ENCODE data around the gene TACO1. TPM values are rescaled to one million over a fixed set of nuclear protein-coding genes. Genes with fewer than 3 reads are reported as not detected.

TACO1 gene
- total and polyA plus RNA-seq, 2 of the 8 experiments (the other 6 are each of a cell fraction or from before 2014, with no cell fraction given), result 19.1 to 23.6 TPM

- TF ChIP-seq CHD7 (IDR thresholded peaks at IDR 0.05; ENCODE audit: insufficient replicate concordance, low read length) (no peak), GABPA (IDR thresholded peaks at IDR 0.05; ENCODE audit: borderline replicate concordance, insufficient read depth, low read length) (no peak), TBP (IDR thresholded peaks at IDR 0.05; ENCODE audit: low read depth, low read length) (peak; percentile 89), BCL11A (IDR thresholded peaks at IDR 0.05; ENCODE audit: low read depth in 2 of 2, low read length in 2 of 2) (no peak), FOSL1 (IDR thresholded peaks at IDR 0.05; ENCODE audit: insufficient read depth, low read depth, low read length) (0 out of 2 replicates have a peak, but pooled peaks have one; percentile 22), RAD21 (IDR thresholded peaks at IDR 0.05 in 1 of 2, conservative IDR thresholded peaks at IDR 0.05 in 1 of 2; ENCODE audit: low read depth in 2 of 2, low read length in 2 of 2) (peak; percentile 1 to 2; a peak in 2 of 4 replicates), CREB1 (IDR thresholded peaks at IDR 0.05) (peak; percentile 52), CEBPB (IDR thresholded peaks at IDR 0.05; ENCODE audit: low read depth, low read length) (0 out of 2 replicates have a peak, but pooled peaks have one; percentile 9), GTF2F1 (IDR thresholded peaks at IDR 0.05; ENCODE audit: borderline replicate concordance, low read depth, low read length) (0 out of 2 replicates have a peak, but pooled peaks have one; percentile 46)
These were observed 21.2 kb downstream of the TACO1 start, which contains the start of gene MAP3K3 (continued) for GRCh38 chr17:63621684-63622573.
